Eye (tissue), 1 donor: ENCODE measurements around the gene ZNF83.
"Not testable (repeated sequence)": the region's sequence is repeated elsewhere in the genome, so short reads cannot be mapped to it uniquely, and the experiment has no call there.

ENCODE experiments used
- DNase-seq: peaks from one replicate; pipeline ENCODE4 v3.0.0-alpha.2; 2015

ZNF83 gene

GRCh38 chr19:52637718-52638585 lies at the start of gene ZNF83:
ZNF83 (minus strand) TSS chr19:52638355.
- peak; percentile 97 for DNase-seq

GRCh38 chr19:52687684-52688083 lies 49.5 kb upstream of the ZNF83 start:
- DNase-seq: no peak

- no peak for DNase-seq
These were observed 47.7 kb upstream of the ZNF83 start for GRCh38 chr19:52685811-52686210.

GRCh38 chr19:52681216-52681615 lies 43.1 kb upstream of the ZNF83 start:
- DNase-seq: not testable (repeated sequence)

GRCh38 chr19:52679598-52679997 lies 41.4 kb upstream of the ZNF83 start:
- DNase-seq: no peak

- DNase-seq: not testable (repeated sequence)
These were observed 37.1 kb upstream of the ZNF83 start for GRCh38 chr19:52675239-52675638.

- DNase-seq: no peak
These were observed 34.9 kb upstream of the ZNF83 start for GRCh38 chr19:52673014-52673413.

- no peak for DNase-seq
These were observed 31.9 kb upstream of the ZNF83 start for GRCh38 chr19:52670046-52670445.

GRCh38 chr19:52669586-52669985 lies 31.4 kb upstream of the ZNF83 start:
- DNase-seq: no peak

- no peak for DNase-seq
These were observed 29.8 kb upstream of the ZNF83 start for GRCh38 chr19:52667972-52668371.

- DNase-seq: no peak
These were observed 28.4 kb upstream of the ZNF83 start for GRCh38 chr19:52666506-52666905.

- no peak for DNase-seq
These were observed 27.4 kb upstream of the ZNF83 start for GRCh38 chr19:52665529-52665928.

GRCh38 chr19:52665027-52665426 lies 26.9 kb upstream of the ZNF83 start:
- no peak for DNase-seq

- DNase-seq: peak; percentile 19
These were observed 26.3 kb upstream of the ZNF83 start for GRCh38 chr19:52664461-52664860.

- DNase-seq: no peak
These were observed 24.5 kb upstream of the ZNF83 start for GRCh38 chr19:52662631-52663030.

GRCh38 chr19:52660981-52661380 lies 22.8 kb upstream of the ZNF83 start:
- no peak for DNase-seq

GRCh38 chr19:52659013-52659412 lies 20.9 kb upstream of the ZNF83 start:
- no peak for DNase-seq

- no peak for DNase-seq
These were observed 20.4 kb upstream of the ZNF83 start for GRCh38 chr19:52658595-52658994.

- DNase-seq: no peak
These were observed 15.0 kb upstream of the ZNF83 start for GRCh38 chr19:52653161-52653560.

GRCh38 chr19:52651956-52652355 lies 13.8 kb upstream of the ZNF83 start:
- no peak for DNase-seq

GRCh38 chr19:52648336-52649016 lies 10.3 kb upstream of the ZNF83 start:
- no peak for DNase-seq

- no peak for DNase-seq
These were observed 8.5 kb upstream of the ZNF83 start for GRCh38 chr19:52646571-52647217.

- DNase-seq: peak; percentile 18
These were observed 2.8 kb upstream of the ZNF83 start for GRCh38 chr19:52640916-52641315.

- no peak for DNase-seq
These were observed 1.8 kb upstream of the ZNF83 start for GRCh38 chr19:52639996-52640395.
